Calu3 (cell line): ENCODE data around the gene SLC38A8. TPM values are rescaled to one million over a fixed set of nuclear protein-coding genes. Genes with fewer than 3 reads are reported as not detected.

Experiments
- BruUV-seq: library from RNA; stranded (reverse); fragments of 400-500 nt; replicated peaks from 2 replicates; lab custom pipeline; 2021; lab: Mats Ljungman, UMichigan
- CTCF ChIA-PET: fragments of 300-600 bp; sonication (Branson Sonifier 250); formaldehyde crosslinking; loops from one replicate; lab custom pipeline; 2022; ENCODE audit warnings: antibody characterized with exemption; lab: Charles Lee
- DNase-seq: peaks from one replicate; pipeline ENCODE4 v3.0.0; 2022
- H3K27ac Mint-ChIP-seq: one replicate; pipeline ENCODE4 v1.8.0; 2022; ENCODE audit warnings: mixed read lengths; ENCODE audit not compliant: unreplicated experiment
- H3K27me3 Mint-ChIP-seq: one replicate; pipeline ENCODE4 v1.8.0; 2022; ENCODE audit warnings: mixed read lengths; ENCODE audit not compliant: unreplicated experiment
- H3K36me3 Mint-ChIP-seq: one replicate; pipeline ENCODE4 v1.8.0; 2022; ENCODE audit warnings: mild to moderate bottlenecking, moderate library complexity, mixed read lengths; ENCODE audit not compliant: insufficient read depth, unreplicated experiment
- H3K4me1 Mint-ChIP-seq: one replicate; pipeline ENCODE4 v1.8.0; 2022; ENCODE audit warnings: mild to moderate bottlenecking, low read depth, mixed read lengths; ENCODE audit not compliant: unreplicated experiment
- H3K4me3 Mint-ChIP-seq: one replicate; pipeline ENCODE4 v1.8.0; 2022; ENCODE audit warnings: mild to moderate bottlenecking, low read depth, moderate library complexity, mixed read lengths; ENCODE audit not compliant: unreplicated experiment
- H3K9me3 Mint-ChIP-seq: one replicate; pipeline ENCODE4 v1.8.0; 2022; ENCODE audit warnings: low read depth, mixed read lengths; ENCODE audit not compliant: unreplicated experiment
- intact Hi-C: fragments of 100-400 bp; cut with micrococcal nuclease; formaldehyde crosslinking; loops from one replicate; pipeline ENCODE4 v1.10.0; 2022; ENCODE audit not compliant: unreplicated experiment
- total RNA-seq: library from RNA; stranded (reverse); gene quantifications from 2 replicates; pipeline ENCODE4 v1.2.3, GENCODE V29; 2022
- TF ChIP-seq, protein P1 (sequence below): fragments of 200-600 bp; IDR thresholded peaks from one replicate; pipeline ENCODE4 v1.8.0; 2022; ENCODE audit warnings: antibody characterized with exemption; ENCODE audit not compliant: unreplicated experiment

The SLC38A8 gene
- total RNA-seq, 1 experiment from 2014 or later: not detected

DNA sequence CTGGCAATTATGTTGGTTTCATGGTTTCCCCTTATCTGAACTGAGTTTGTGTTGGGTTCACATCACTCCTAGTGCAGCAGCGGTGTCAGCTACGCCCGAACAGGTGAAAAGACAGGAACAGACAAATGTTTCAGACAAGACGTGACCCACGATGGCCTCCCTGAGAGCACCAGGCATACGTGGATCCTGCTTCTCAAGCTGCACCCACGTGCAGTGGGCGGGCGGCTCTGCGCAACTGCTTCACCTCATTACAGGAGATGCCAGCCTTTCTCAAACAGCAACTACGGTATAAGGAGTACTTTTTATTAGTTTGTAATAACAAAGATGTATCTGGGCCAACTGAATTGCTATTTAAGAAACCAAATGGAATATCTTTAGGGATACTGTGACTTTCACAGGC lies 32.8 kb upstream of the SLC38A8 start:
- no peaks in the 10 kb centered on the region for H3K27me3 Mint-ChIP-seq
- CTCF ChIA-PET: no interaction called here
- intact Hi-C loops: no loop called here
- H3K4me3 Mint-ChIP-seq: no peak overlapping the region
- no peaks in the 10 kb centered on the region for H3K4me1 Mint-ChIP-seq
- no peak for DNase-seq
- peaks cover 42% of the 10 kb centered on the region for H3K36me3 Mint-ChIP-seq
- TF ChIP-seq, protein P1, sequence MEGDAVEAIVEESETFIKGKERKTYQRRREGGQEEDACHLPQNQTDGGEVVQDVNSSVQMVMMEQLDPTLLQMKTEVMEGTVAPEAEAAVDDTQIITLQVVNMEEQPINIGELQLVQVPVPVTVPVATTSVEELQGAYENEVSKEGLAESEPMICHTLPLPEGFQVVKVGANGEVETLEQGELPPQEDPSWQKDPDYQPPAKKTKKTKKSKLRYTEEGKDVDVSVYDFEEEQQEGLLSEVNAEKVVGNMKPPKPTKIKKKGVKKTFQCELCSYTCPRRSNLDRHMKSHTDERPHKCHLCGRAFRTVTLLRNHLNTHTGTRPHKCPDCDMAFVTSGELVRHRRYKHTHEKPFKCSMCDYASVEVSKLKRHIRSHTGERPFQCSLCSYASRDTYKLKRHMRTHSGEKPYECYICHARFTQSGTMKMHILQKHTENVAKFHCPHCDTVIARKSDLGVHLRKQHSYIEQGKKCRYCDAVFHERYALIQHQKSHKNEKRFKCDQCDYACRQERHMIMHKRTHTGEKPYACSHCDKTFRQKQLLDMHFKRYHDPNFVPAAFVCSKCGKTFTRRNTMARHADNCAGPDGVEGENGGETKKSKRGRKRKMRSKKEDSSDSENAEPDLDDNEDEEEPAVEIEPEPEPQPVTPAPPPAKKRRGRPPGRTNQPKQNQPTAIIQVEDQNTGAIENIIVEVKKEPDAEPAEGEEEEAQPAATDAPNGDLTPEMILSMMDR: no peak
- no peak overlapping the region for H3K27ac Mint-ChIP-seq
- H3K9me3 Mint-ChIP-seq: peaks cover 4% of the 10 kb centered on the region
- no TSS peak for BruUV-seq

DNA sequence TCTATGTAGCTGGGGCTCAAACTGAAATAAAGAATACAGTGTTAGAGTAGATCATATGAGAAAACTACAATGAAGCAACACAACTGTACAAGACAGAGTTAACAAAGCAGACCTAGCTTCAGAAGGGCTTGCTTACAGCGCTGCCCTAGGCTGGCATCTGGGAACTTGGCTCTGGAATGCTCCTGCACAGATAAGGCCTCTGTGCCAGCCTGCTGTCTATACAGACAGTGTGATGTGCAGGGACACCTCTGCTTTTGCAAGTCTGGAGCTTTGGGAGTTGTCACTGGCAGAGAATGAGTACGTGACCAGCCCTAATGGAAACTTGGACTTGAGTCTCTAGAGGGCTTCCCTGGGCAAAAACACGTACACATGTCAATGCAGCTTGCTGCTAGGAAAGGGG lies 32.1 kb upstream of the SLC38A8 start:
- DNase-seq: no peak
- peaks cover 37% of the 10 kb centered on the region for H3K36me3 Mint-ChIP-seq
- TF ChIP-seq, protein P1: no peak
- no peak overlapping the region for H3K4me3 Mint-ChIP-seq
- H3K4me1 Mint-ChIP-seq: no peaks in the 10 kb centered on the region
- no TSS peak for BruUV-seq
- CTCF ChIA-PET: no interaction called here
- intact Hi-C loops: no loop called here
- no peaks in the 10 kb centered on the region for H3K27me3 Mint-ChIP-seq
- peaks cover 4% of the 10 kb centered on the region for H3K9me3 Mint-ChIP-seq
- no peak overlapping the region for H3K27ac Mint-ChIP-seq

DNA sequence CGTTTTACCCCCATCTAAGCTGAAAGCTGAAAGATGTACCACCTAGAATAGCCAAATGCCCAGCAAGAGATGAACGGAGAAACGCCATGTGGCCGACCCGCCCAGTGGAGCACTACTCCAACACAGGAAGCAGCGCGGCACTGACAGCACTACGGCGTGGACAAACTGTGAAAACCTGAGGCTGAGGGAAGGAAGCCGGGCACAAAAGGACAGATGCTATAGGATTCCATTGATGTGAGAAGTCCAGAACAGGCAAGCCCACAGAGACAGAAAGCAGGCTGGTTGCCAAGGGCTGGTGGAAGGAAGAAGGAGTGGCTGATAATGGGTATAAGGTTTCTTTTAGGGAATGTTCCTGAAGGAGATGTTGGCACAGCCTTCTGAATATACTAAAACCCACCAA lies 29.4 kb upstream of the SLC38A8 start:
- Mint-ChIP-seq H3K4me3 (no peak overlapping the region), H3K9me3 (peaks cover 1% of the 10 kb centered on the region), H3K36me3 (peaks cover 46% of the 10 kb centered on the region), H3K4me1 (no peaks in the 10 kb centered on the region), H3K27ac (no peak overlapping the region), H3K27me3 (no peaks in the 10 kb centered on the region)
- intact Hi-C loops: no loop called here
- no TSS peak for BruUV-seq
- TF ChIP-seq, protein P1: no peak
- CTCF ChIA-PET: no interaction called here
- no peak for DNase-seq

DNA sequence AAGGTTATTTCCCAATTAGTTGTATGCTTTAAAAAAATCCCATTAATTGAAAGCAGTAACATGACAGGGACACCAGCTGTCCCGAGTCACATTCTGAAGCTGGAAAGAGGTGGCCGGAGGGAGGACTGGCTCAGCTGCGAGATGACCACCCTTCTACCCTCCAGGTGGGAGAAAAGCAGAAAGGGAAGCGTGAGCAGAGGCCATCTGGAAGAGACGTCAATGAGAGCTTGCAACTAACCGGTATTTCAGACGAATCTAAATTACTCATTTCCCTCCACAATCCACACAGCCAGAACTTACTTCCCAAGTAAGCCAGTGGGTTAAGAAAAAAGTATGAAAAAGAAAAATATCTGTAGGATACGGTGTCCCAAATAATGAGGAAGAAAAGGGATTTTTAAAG lies 28.5 kb upstream of the SLC38A8 start:
- H3K36me3 Mint-ChIP-seq: peaks cover 38% of the 10 kb centered on the region
- H3K9me3 Mint-ChIP-seq: no peaks in the 10 kb centered on the region
- H3K27ac Mint-ChIP-seq: no peak overlapping the region
- H3K4me1 Mint-ChIP-seq: no peaks in the 10 kb centered on the region
- no TSS peak for BruUV-seq
- intact Hi-C loops: no loop called here
- no peak for DNase-seq
- TF ChIP-seq, protein P1: no peak
- H3K4me3 Mint-ChIP-seq: no peak overlapping the region
- H3K27me3 Mint-ChIP-seq: no peaks in the 10 kb centered on the region
- CTCF ChIA-PET: no interaction called here
